Keratinocyte (primary cell): ENCODE measurements around the gene LDLRAD4.

Experiments used
- CTCF ChIP-seq, 3 experiments: IDR thresholded peaks in 1 of 3; conservative IDR thresholded peaks in 1 of 3; optimal IDR thresholded peaks in 1 of 3; 2 replicates in 2 of 3; 3 replicates in 1 of 3; pipeline versions ENCODE3 to v1.5.1; 2011; ENCODE audit warnings: low read length in 3 of 3, mild to moderate bottlenecking in 3 of 3, moderate library complexity in 2 of 3, control low read depth in 1 of 3, inconsistent platforms in 1 of 3; ENCODE audit not compliant: insufficient read depth in 2 of 3; ENCODE audit errors: extremely low read depth in 1 of 3
- EZH2 ChIP-seq: IDR thresholded peaks from one replicate; pipeline ENCODE4 v1.6.1; 2012; ENCODE audit warnings: inconsistent platforms, mild to moderate bottlenecking, low read length, moderate library complexity

- TF ChIP-seq CTCF (optimal IDR thresholded peaks at IDR 0.05 in 1 of 3, IDR thresholded peaks at IDR 0.05 in 1 of 3, conservative IDR thresholded peaks at IDR 0.05 in 1 of 3; ENCODE audit: extremely low read depth in 1 of 3, insufficient read depth in 2 of 3, low read length in 3 of 3) (no peak), EZH2 (no peak)
Measured at GRCh38 chr18:13300796-13301195, 82.2 kb downstream of the LDLRAD4 start.
